Stomach (tissue), 9 donors: ENCODE measurements around the gene OR2AJ1. TPM values are rescaled to one million over a fixed set of nuclear protein-coding genes. Genes with fewer than 3 reads are reported as not detected.

Experiments
- DNase-seq, 2 donors: peaks; one replicate each; pipeline versions ENCODE4 v3.0.0 to v3.0.0-alpha.2; 2013 to 2019
- H3K27ac ChIP-seq, 5 donors: fragments of 200-600 bp in 4 of 5; sonication (generic) in 4 of 5; one replicate each; pipeline ENCODE4 v1.5.1; 2013 to 2019; ENCODE audit warnings: mild to moderate bottlenecking in 1 of 5, moderate library complexity in 1 of 5
- H3K27me3 ChIP-seq, 3 donors: fragments of 200-600 bp; sonication (generic); one replicate each; pipeline ENCODE4 v1.5.1; 2017 to 2019; ENCODE audit warnings: mixed run types in 1 of 3
- H3K36me3 ChIP-seq, 4 donors: fragments of 200-600 bp; sonication (generic); 1 replicate in 3 of 4; 2 replicates in 1 of 4; pipeline ENCODE4 v1.5.1; 2016 to 2019
- H3K4me1 ChIP-seq, 4 donors: fragments of 200-600 bp; sonication (generic); one replicate each; pipeline ENCODE4 v1.5.1; 2016 to 2019
- H3K4me3 ChIP-seq, 4 donors: fragments of 200-600 bp; sonication (generic) in 3 of 4; one replicate each; pipeline ENCODE4 v1.5.1; 2016 to 2019; ENCODE audit warnings: mild to moderate bottlenecking in 1 of 4
- H3K9me3 ChIP-seq, 4 donors: fragments of 200-600 bp; sonication (generic); one replicate each; pipeline ENCODE4 v1.5.1; 2016 to 2019
- CTCF ChIP-seq, 7 experiments: fragments of 450-650 bp in 4 of 7; fragments of 200-600 bp in 3 of 7; sonication (generic) in 3 of 7; IDR thresholded peaks; one replicate each; pipeline ENCODE4 v1.5.1; 2016 to 2019; ENCODE audit warnings: antibody characterized with exemption in 7 of 7, control low read depth in 2 of 7, mild to moderate bottlenecking in 1 of 7
- EP300 ChIP-seq: sonication (generic); formaldehyde crosslinking; IDR thresholded peaks from one replicate; pipeline ENCODE4 v1.6.1; 2017; ENCODE audit warnings: antibody characterized with exemption
- POLR2A ChIP-seq, 4 donors: fragments of 450-650 bp; IDR thresholded peaks; one replicate each; pipeline ENCODE4 v1.6.1; 2016; ENCODE audit warnings: antibody characterized with exemption in 4 of 4, control low read depth in 2 of 4, mild to moderate bottlenecking in 1 of 4, moderate library complexity in 1 of 4
- POLR2AphosphoS5 ChIP-seq, 3 donors: sonication (generic); formaldehyde crosslinking; IDR thresholded peaks; one replicate each; pipeline ENCODE4 v1.6.1; 2016; ENCODE audit warnings: antibody characterized with exemption in 3 of 3
- WGBS, 5 donors: extraction: QIAGEN DNeasy Blood & Tissue Kit in 3 of 5; methylation state at CpG; one replicate each; pipeline versions ENCODE4 v1.1.5 to v1.1.7; 2013 to 2018; 5-methylcytosine and 5-hydroxymethylcytosine counted together
- intact Hi-C: fragments of 100-400 bp; cut with DNase I; formaldehyde crosslinking; loops from one replicate; pipeline ENCODE4 v1.15.1; 2023; ENCODE audit warnings: low total_unique reads
- polyA plus RNA-seq, 3 donors: library from polyadenylated mRNA; stranded (reverse); fragments of 200-250 nt; gene quantifications; one replicate each; pipeline ENCODE4 v1.2.3, GENCODE V29; 2013
- total RNA-seq, 5 donors: library from RNA; depleted of rRNA; stranded (reverse); fragments of >200 nt; gene quantifications; one replicate each; pipeline versions ENCODE4 v1.1.0 to v1.2.3, GENCODE V29; 2014 to 2016
- donor health status: healthy with polysubstance abuse.
- donor health status: Bipolar disorder and iron deficiency.
- donor health status: healthy.

Gene OR2AJ1
- total and polyA plus RNA-seq, 8 donors, result 10.5 TPM; not detected in 7

DNA sequence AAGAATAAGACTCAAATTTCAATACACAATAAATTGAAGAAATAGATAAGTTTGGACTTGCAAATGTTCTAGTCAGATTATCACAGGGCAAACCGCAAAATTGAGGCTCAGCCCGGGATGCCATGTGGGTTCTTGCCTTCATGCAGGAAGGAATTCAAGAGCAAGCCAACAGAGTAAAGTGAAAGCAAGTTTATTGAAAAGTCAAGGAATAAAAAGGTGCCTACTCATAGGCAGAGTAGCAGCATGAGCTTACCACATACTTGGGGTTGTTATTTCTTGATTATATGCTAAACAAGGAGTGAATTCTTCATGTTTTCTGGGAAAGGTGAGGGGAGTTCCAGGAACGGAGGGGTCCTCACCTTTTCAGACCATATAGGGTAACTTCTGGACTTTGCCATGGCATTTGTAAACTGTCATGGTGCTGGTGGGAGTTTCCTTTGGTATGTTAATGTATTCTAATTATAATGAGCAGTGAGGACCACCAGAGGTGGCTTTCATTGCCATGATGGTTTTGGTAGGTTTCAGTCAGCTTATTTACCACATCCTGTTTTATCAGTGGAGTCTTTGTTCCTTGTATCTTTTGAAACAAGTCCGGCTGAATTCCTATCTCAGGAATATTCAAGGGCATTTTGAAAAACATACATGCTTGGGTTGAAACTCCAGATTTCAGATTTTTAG, 38.4 kb downstream of the OR2AJ1 start:
- intact Hi-C loops, result no loop called here

GRCh38 chr1:247964933-247965332, 40.2 kb downstream of the OR2AJ1 start, which contains the start of gene OR2AK2:
Gene OR2AK2, plus strand, starts transcription at chr1:247965233. Its CDS starts 144 bp downstream, at chr1:247965377.
- no peaks in the 10 kb centered on the region for H3K36me3 ChIP-seq
- intact Hi-C loops, result no loop called here
- H3K4me1 ChIP-seq, result no peaks in the 10 kb centered on the region
- no peak within 1 kb of the TSS for H3K27ac ChIP-seq
- no peak for TF ChIP-seq CTCF (IDR thresholded peaks at IDR 0.05)
- no peak for TF ChIP-seq POLR2AphosphoS5 (IDR thresholded peaks at IDR 0.05)
- TF ChIP-seq POLR2A (IDR thresholded peaks at IDR 0.05), result no peak
- DNase-seq, result no peak
- WGBS, 5 donors, result 79 to 89% (median 89%) methylated on average over 2 of the region's 2 CpGs
- H3K27me3 ChIP-seq, result no peaks in the 10 kb centered on the region
- H3K4me3 ChIP-seq, result no peak within 1 kb of the TSS
- H3K9me3 ChIP-seq, result peaks cover 0 to 9% (median 0%) of the 10 kb centered on the region in 4 donors

More for the DNA sequence above, 38.4 kb downstream of the OR2AJ1 start:
- 56 to 75% (median 69%) methylated on average over 4 of the region's 4 CpGs for WGBS, 5 donors
- H3K36me3 ChIP-seq, result no peaks in the 10 kb centered on the region
- H3K27me3 ChIP-seq, result no peaks in the 10 kb centered on the region
- H3K4me1 ChIP-seq, result no peaks in the 10 kb centered on the region
- no peak overlapping the region for H3K27ac ChIP-seq
- no peak for DNase-seq
- peaks cover 0 to 4% (median 0%) of the 10 kb centered on the region in 4 donors for H3K9me3 ChIP-seq
- no peak for TF ChIP-seq CTCF (IDR thresholded peaks at IDR 0.05)
- no peak for TF ChIP-seq POLR2AphosphoS5 (IDR thresholded peaks at IDR 0.05)
- no peak for TF ChIP-seq EP300
- no peak for TF ChIP-seq POLR2A (IDR thresholded peaks at IDR 0.05)
- no peak overlapping the region for H3K4me3 ChIP-seq

- intact Hi-C loops, result no loop called here
- H3K4me1 ChIP-seq, result no peaks in the 10 kb centered on the region
- TF ChIP-seq POLR2A (IDR thresholded peaks at IDR 0.05) (no peak), CTCF (IDR thresholded peaks at IDR 0.05) (no peak), POLR2AphosphoS5 (IDR thresholded peaks at IDR 0.05) (no peak)
- no peaks in the 10 kb centered on the region for H3K27me3 ChIP-seq
- H3K9me3 ChIP-seq, result peaks cover 0 to 5% (median 0%) of the 10 kb centered on the region in 4 donors
- WGBS, 5 donors, result 57 to 68% (median 65%) methylated on average over 5 of the region's 5 CpGs
- H3K4me3 ChIP-seq, result no peak overlapping the region
- H3K27ac ChIP-seq, result no peak overlapping the region
- no peak for DNase-seq
- no peaks in the 10 kb centered on the region for H3K36me3 ChIP-seq
Measured at GRCh38 chr1:247966532-247967204, 42.0 kb downstream of the OR2AJ1 start.

Other genes starting within 250 kb of the OR2AJ1 start
- not detected for gene OR13G1, start 245.2 kb upstream of the OR2AJ1 start, total RNA-seq
- not detected for gene OR13G1, start 245.2 kb upstream of the OR2AJ1 start, polyA plus RNA-seq
- gene OR6F1, start 208.2 kb upstream of the OR2AJ1 start, total RNA-seq, result not detected
- not detected for gene OR6F1, start 208.2 kb upstream of the OR2AJ1 start, polyA plus RNA-seq
- gene OR14K1, start 186.3 kb upstream of the OR2AJ1 start, total RNA-seq, result not detected
- gene OR14K1, start 186.3 kb upstream of the OR2AJ1 start, polyA plus RNA-seq, result not detected
- not detected for gene OR14A2, start 176.7 kb upstream of the OR2AJ1 start, total RNA-seq
- gene OR14A2, start 176.7 kb upstream of the OR2AJ1 start, polyA plus RNA-seq, result not detected
- not detected for gene OR1C1, start 164.3 kb upstream of the OR2AJ1 start, total RNA-seq
- not detected for gene OR1C1, start 164.3 kb upstream of the OR2AJ1 start, polyA plus RNA-seq
- gene OR14A16, start 100.8 kb upstream of the OR2AJ1 start, total RNA-seq, result not detected
- gene OR14A16, start 100.8 kb upstream of the OR2AJ1 start, polyA plus RNA-seq, result not detected
- not detected for gene OR11L1, start 83.0 kb upstream of the OR2AJ1 start, total RNA-seq
- gene OR11L1, start 83.0 kb upstream of the OR2AJ1 start, polyA plus RNA-seq, result not detected
- gene TRIM58, start 67.7 kb upstream of the OR2AJ1 start, total RNA-seq, result 1 to 10 TPM in 2 of 5 donors, under 1 TPM in 1, not detected in 2; under 0.01 to 2.0 (median 1.2) TPM
- gene TRIM58, start 67.7 kb upstream of the OR2AJ1 start, polyA plus RNA-seq, result under 1 TPM in 2 of 3 donors, not detected in 1; 0.10 to 0.19 TPM
- under 1 TPM in 1 of 5 donors, not detected in 4; 0.92 TPM for gene OR2W3, start 29.3 kb upstream of the OR2AJ1 start, total RNA-seq
- under 1 TPM in 1 of 3 donors, not detected in 2; 0.13 TPM for gene OR2W3, start 29.3 kb upstream of the OR2AJ1 start, polyA plus RNA-seq
- gene OR2T8, start 4.6 kb upstream of the OR2AJ1 start, total RNA-seq, result not detected
- not detected for gene OR2T8, start 4.6 kb upstream of the OR2AJ1 start, polyA plus RNA-seq
- gene OR2L8, start 24.0 kb downstream of the OR2AJ1 start, total RNA-seq, result not detected
- not detected for gene OR2L8, start 24.0 kb downstream of the OR2AJ1 start, polyA plus RNA-seq
- gene OR2AK2, start 40.3 kb downstream of the OR2AJ1 start, total RNA-seq, result not detected
- not detected for gene OR2AK2, start 40.3 kb downstream of the OR2AJ1 start, polyA plus RNA-seq
- gene OR2L5, start 88.8 kb downstream of the OR2AJ1 start, total RNA-seq, result not detected
- not detected for gene OR2L5, start 88.8 kb downstream of the OR2AJ1 start, polyA plus RNA-seq
- not detected for gene OR2L2, start 105.2 kb downstream of the OR2AJ1 start, total RNA-seq
- not detected for gene OR2L2, start 105.2 kb downstream of the OR2AJ1 start, polyA plus RNA-seq
- gene OR2L3, start 121.9 kb downstream of the OR2AJ1 start, total RNA-seq, result not detected
- not detected for gene OR2L3, start 121.9 kb downstream of the OR2AJ1 start, polyA plus RNA-seq
- gene OR2L13, start 170.3 kb downstream of the OR2AJ1 start, total RNA-seq, result under 1 TPM in 1 of 5 donors, not detected in 4; 0.37 TPM
- not detected for gene OR2L13, start 170.3 kb downstream of the OR2AJ1 start, polyA plus RNA-seq
- not detected for gene OR2M5, start 220.3 kb downstream of the OR2AJ1 start, total RNA-seq
- gene OR2M5, start 220.3 kb downstream of the OR2AJ1 start, polyA plus RNA-seq, result not detected
- not detected for gene OR2M2, start 249.9 kb downstream of the OR2AJ1 start, total RNA-seq
- gene OR2M2, start 249.9 kb downstream of the OR2AJ1 start, polyA plus RNA-seq, result not detected